HepG2 (cell line): ENCODE data around the gene LRRC74B. TPM values are rescaled to one million over a fixed set of nuclear protein-coding genes. Genes with fewer than 3 reads are reported as not detected.

Experiments
- ATAC-seq: fragments of 200-7000 bp; cut with Tn5 transposase; 3 replicates; pipeline ENCODE4 v1.9.1; 2020; ENCODE audit warnings: mild to moderate bottlenecking, moderate library complexity
- BruUV-seq: library from RNA; stranded (reverse); fragments of 400-500 nt; replicated peaks from 2 replicates; lab custom pipeline; 2021; lab: Mats Ljungman, UMichigan
- CTCF ChIA-PET: fragments of 300-600 bp; formaldehyde crosslinking; extraction: SDS; loops from one replicate; lab custom pipeline; 2021; ENCODE audit warnings: low total read pairs, inconsistent platforms, low intra/inter-chr PET ratio; lab: Yijun Ruan, JAX
- POLR2A ChIA-PET: fragments of 350-600 bp; sonication (Branson Sonifier 250); formaldehyde crosslinking; loops from one replicate; lab custom pipeline; 2020; ENCODE audit warnings: antibody characterized with exemption, inconsistent platforms; lab: Yijun Ruan, JAX
- DNase-seq: peaks from one replicate; pipeline ENCODE4 v3.0.0-alpha.2; 2015; ENCODE audit warnings: low spot score
- FAIRE-seq: peaks from 3 replicates; lab custom pipeline; 2011; peaks lifted over from hg19 to GRCh38; lab: Jason Lieb, UNC
- H2AFZ ChIP-seq: one replicate; pipeline ENCODE4 v1.6.1; 2011; ENCODE audit warnings: low read length, inconsistent platforms
- H3K27ac ChIP-seq: fragments of 300-600 bp; 3 replicates; pipeline ENCODE4 v1.8.0; 2011; ENCODE audit warnings: mixed run types, mild to moderate bottlenecking, mixed read lengths, low read length, inconsistent platforms; ENCODE audit not compliant: insufficient read depth; ENCODE audit errors: extremely low read length
- H3K27me3 ChIP-seq, 2 experiments: fragments of 200-600 bp in 1 of 2; 2 replicates in 1 of 2; 3 replicates in 1 of 2; pipeline versions ENCODE4 v1.6.0 to v1.8.0; 2011; ENCODE audit warnings: low read length in 2 of 2, mild to moderate bottlenecking in 2 of 2, moderate library complexity in 2 of 2, inconsistent platforms in 1 of 2; ENCODE audit not compliant: insufficient read depth in 2 of 2, control insufficient read depth in 1 of 2
- H3K36me3 ChIP-seq, 2 experiments: fragments of 200-600 bp in 1 of 2; replicated peaks in 1 of 2; 2 replicates in 1 of 2; 3 replicates in 1 of 2; pipeline versions ENCODE4 v1.5.1 to v1.8.0; 2011; ENCODE audit warnings: low read length in 2 of 2, inconsistent platforms in 1 of 2; ENCODE audit not compliant: insufficient read depth in 2 of 2, control insufficient read depth in 1 of 2
- H3K4me1 ChIP-seq: 2 replicates; pipeline ENCODE4 v1.5.1; 2012; ENCODE audit warnings: low read length, inconsistent platforms; ENCODE audit not compliant: insufficient read depth
- H3K4me2 ChIP-seq: 2 replicates; pipeline ENCODE4 v1.6.0; 2011; ENCODE audit warnings: low read depth, low read length, inconsistent platforms
- H3K4me3 ChIP-seq, 3 experiments: fragments of 200-600 bp in 1 of 3; sonication (generic), shearing (Covaris generic) in 1 of 3; replicated peaks in 1 of 3; 2 replicates each; pipeline ENCODE4 v1.5.1; 2011 to 2016; ENCODE audit warnings: low read length in 3 of 3, inconsistent platforms in 2 of 3, low read depth in 2 of 3, mild to moderate bottlenecking in 2 of 3, control low read depth in 1 of 3, mixed read lengths in 1 of 3; ENCODE audit not compliant: insufficient read depth in 1 of 3
- H3K79me2 ChIP-seq: one replicate; pipeline ENCODE4 v1.6.1; 2011; ENCODE audit warnings: low read length, inconsistent platforms; ENCODE audit not compliant: insufficient read depth
- H3K9ac ChIP-seq: 2 replicates; pipeline ENCODE4 v1.6.0; 2011; ENCODE audit warnings: mild to moderate bottlenecking, low read depth, low read length, inconsistent platforms; ENCODE audit not compliant: insufficient read depth
- H3K9me3 ChIP-seq: 2 replicates; pipeline ENCODE4 v1.5.1; 2012; ENCODE audit warnings: mild to moderate bottlenecking, low read length
- H4K20me1 ChIP-seq: 2 replicates; pipeline ENCODE4 v1.6.0; 2011; ENCODE audit warnings: inconsistent platforms, mild to moderate bottlenecking, low read length, moderate library complexity; ENCODE audit not compliant: insufficient read depth
- DNMT3B ChIP-seq: conservative IDR thresholded peaks from 2 replicates; pipeline ENCODE4 v1.6.1; 2016; ENCODE audit warnings: missing biosample characterization, control low read depth
- EEA1 ChIP-seq: sonication (generic); formaldehyde crosslinking; IDR thresholded peaks from 2 replicates; pipeline ENCODE4 v1.5.1; 2020; ENCODE audit warnings: mild to moderate bottlenecking, missing genetic modification reagents, borderline replicate concordance
- HNRNPLL ChIP-seq: fragments of 200-400 bp; formaldehyde crosslinking; IDR thresholded peaks from 2 replicates; pipeline ENCODE4 v1.6.1; 2017; ENCODE audit warnings: mild to moderate bottlenecking, low read depth, low read length; ENCODE audit not compliant: poor library complexity, severe bottlenecking
- ZNF124 ChIP-seq: sonication (generic); formaldehyde crosslinking; IDR thresholded peaks from 2 replicates; pipeline ENCODE4 v1.4.0; 2020; ENCODE audit warnings: missing genetic modification reagents
- ZNF556 ChIP-seq: sonication (generic); formaldehyde crosslinking; IDR thresholded peaks from 2 replicates; pipeline ENCODE4 v1.4.0; 2020; ENCODE audit warnings: mild to moderate bottlenecking, missing genetic modification reagents, borderline replicate concordance
- ZNF737 ChIP-seq: sonication (generic); formaldehyde crosslinking; IDR thresholded peaks from 2 replicates; pipeline ENCODE4 v1.5.0; 2020; ENCODE audit warnings: missing genetic modification reagents, mild to moderate bottlenecking, borderline replicate concordance
- WGBS: methylation state at CpG from one replicate; pipeline ENCODE4 v1.1.6; 2017; ENCODE audit warnings: low lambda C conversion rate; 5-methylcytosine and 5-hydroxymethylcytosine counted together
- in situ Hi-C: cut with HindIII; loops from 2 replicates; pipeline ENCODE4 v1.10.0; 2017; ENCODE audit warnings: low pct_unique_long_range_greater_than_20kb; ENCODE audit not compliant: extremely low pct_ligation_motif_present
- intact Hi-C: fragments of 100-400 bp; cut with micrococcal nuclease; formaldehyde crosslinking; loops from one replicate; pipeline ENCODE4 v1.10.0; 2022; ENCODE audit not compliant: unreplicated experiment
- polyA plus RNA-seq, 8 experiments: library from polyadenylated mRNA; depleted of rRNA in 3 of 8; stranded (reverse) in 7 of 8; unstranded in 1 of 8; fragments of >200 nt; fragmentation: Illumina TruSeq in 4 of 8; extraction: Trizol in 4 of 8; gene quantifications; 2 replicates each; pipeline versions ENCODE4 v1.2.1 to v1.2.3, GENCODE V29; 2011 to 2016; ENCODE audit warnings: low read depth in 4 of 8, missing spikeins in 1 of 8, mixed read lengths in 1 of 8; ENCODE audit not compliant: insufficient read depth in 1 of 8
- total RNA-seq, 5 experiments: library from RNA; depleted of rRNA; stranded (reverse); fragments of >200 nt; fragmentation: Illumina TruSeq; extraction: Trizol; gene quantifications; 2 replicates each; pipeline ENCODE4 v1.2.3, GENCODE V29; 2016; ENCODE audit warnings: low read depth in 1 of 5

Gene LRRC74B
- total and polyA plus RNA-seq, 2 of the 13 experiments (the other 11 are each of a cell fraction or from before 2014, with no cell fraction given) = not detected

DNA sequence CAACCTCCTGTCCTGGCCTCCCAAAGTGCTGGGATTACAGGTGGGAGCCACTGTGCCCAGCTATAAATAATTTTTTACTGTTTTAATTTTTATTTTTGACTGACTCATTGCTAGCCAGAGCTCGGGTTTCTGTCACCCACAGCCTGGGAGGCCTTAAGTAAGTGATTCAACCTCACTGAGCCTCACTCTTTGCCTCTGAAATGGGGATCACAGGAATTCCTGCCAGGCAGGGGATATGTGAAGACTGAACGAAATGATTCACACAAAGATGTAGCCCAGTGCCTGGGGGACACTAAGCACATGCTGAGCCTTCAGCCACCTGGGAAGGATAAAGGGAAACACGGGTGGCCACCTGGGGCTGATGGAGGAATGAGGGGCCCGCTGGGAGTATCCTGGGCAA lies 3.8 kb upstream of the LRRC74B start (continued):
- TF ChIP-seq DNMT3B (CRISPR knock-in tag) (no peak), EEA1 (CRISPR knock-in tag) (no peak), ZNF124 (no peak), ZNF737 (CRISPR knock-in tag) (no peak)

DNA sequence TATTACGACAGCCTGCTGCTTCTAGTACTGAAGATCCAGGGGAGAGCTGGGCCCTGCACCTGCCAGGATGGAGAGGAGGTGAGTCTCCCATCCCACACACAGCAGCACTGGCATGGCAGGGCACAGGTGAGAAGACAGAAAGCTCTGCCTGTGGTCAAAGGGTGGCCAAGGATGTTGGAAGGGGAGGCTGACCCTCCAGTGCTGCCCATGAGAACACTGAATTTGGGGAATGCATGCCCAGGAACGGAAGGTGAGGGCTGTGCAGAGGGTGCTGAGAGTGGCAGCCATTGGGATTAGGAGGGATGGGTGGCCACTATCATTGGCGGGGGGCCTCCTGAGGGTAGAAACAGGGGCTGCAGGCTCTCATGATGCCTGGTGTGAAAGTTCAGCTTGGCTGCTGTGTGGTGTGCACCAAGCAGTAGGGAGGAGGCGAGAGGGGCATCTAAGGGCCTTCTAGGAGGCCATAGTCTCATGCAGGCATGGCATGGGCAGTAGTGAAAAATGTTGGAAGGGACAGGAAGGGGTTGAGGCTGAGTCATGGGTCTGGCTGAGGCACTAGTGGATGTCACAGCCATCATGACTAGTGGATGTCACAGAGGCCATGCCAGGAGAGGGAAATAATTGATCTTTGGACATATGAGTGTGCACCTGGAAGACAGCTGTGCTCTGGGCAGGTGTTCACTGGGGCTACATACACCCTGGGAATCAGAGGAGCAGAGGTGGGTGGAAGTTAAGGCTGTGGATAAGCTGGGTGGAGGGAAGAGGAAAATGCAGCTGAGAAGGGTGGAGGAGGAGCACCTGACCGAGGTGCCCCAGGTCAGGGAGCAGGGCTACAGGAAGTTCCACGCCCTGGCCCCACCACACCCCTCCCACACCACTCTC lies 2.5 kb upstream of the LRRC74B start:
- BruUV-seq = no TSS peak
- H3K9me3 ChIP-seq = no peaks in the 10 kb centered on the region
- H3K36me3 ChIP-seq = no peaks in the 10 kb centered on the region
- no peak overlapping the region for H3K4me2 ChIP-seq
- peaks cover 4 to 31% of the 10 kb centered on the region in 2 experiments; a peak in 4 of 5 replicates for H3K27me3 ChIP-seq
- no peaks in the 10 kb centered on the region for H3K79me2 ChIP-seq
- H4K20me1 ChIP-seq = no peaks in the 10 kb centered on the region; the same call in 1 of the 2 replicates
- intact Hi-C loops (no loop called here), in situ Hi-C loops (no loop called here)
- no peak for DNase-seq
- no peak overlapping the region for H3K4me3 ChIP-seq
- no peak overlapping the region for H3K9ac ChIP-seq
- H2AFZ ChIP-seq = no peak overlapping the region
- peaks cover 12% of the 10 kb centered on the region; the same call in 1 of the 2 replicates for H3K4me1 ChIP-seq
- ChIA-PET POLR2A (no interaction called here), CTCF (no interaction called here)
- no peak for ATAC-seq
- no peak overlapping the region for H3K27ac ChIP-seq
- WGBS = 17% methylated on average over 5 of the region's 6 CpGs
- no peak for TF ChIP-seq HNRNPLL
- no peak for TF ChIP-seq ZNF556 (CRISPR knock-in tag)
- no peak for FAIRE-seq
